Vagina (tissue), 2 donors: Measurements from ENCODE around the gene LTF.
A peak's percentile ranks its signal among the peaks of the same experiment; 100 is the strongest.

Source experiments
- CTCF ChIP-seq, 3 experiments: fragments of 450-650 bp in 2 of 3; fragments of 200-600 bp in 1 of 3; sonication (generic) in 1 of 3; IDR thresholded peaks; one replicate each; pipeline ENCODE4 v1.5.1; 2017 to 2019; ENCODE audit warnings: antibody characterized with exemption in 3 of 3, mild to moderate bottlenecking in 2 of 3, moderate library complexity in 2 of 3
- POLR2A ChIP-seq, 2 donors: fragments of 450-650 bp; IDR thresholded peaks; one replicate each; pipeline ENCODE4 v1.6.1; 2017; ENCODE audit warnings: antibody characterized with exemption in 2 of 2, mild to moderate bottlenecking in 2 of 2, moderate library complexity in 2 of 2

- TF ChIP-seq CTCF (IDR thresholded peaks at IDR 0.05) (peak; percentile 63 to 98 (median 68)), POLR2A (IDR thresholded peaks at IDR 0.05) (no peak)
These were observed 24.1 kb upstream of the LTF start for GRCh38 chr3:46488735-46489361.
